Measurements from ENCODE around the gene CHD5.
A peak's percentile ranks its signal among the peaks of the same experiment; 100 is the strongest.

Gene CHD5

DNA sequence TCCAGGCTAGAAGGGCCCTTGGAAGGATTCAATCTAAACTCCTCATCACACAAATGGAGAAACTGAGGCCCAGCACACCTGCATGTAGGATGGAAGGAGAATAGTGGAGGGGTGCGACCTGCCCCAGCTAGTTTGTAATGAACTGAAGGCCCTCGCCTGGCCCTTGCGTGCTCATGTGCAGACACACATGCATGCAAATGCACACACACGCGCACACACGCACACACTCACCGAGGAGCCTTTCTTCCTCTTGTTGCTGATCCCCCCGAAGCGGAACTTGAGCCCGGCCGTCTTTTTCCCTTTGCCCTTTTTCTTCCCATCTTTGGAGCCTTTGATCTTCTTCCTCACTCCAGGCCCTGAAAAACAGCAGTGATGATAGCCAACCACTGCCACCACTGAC, 27.9 kb downstream of the CHD5 start:
- DNase-seq (ENCODE audit: low spot score), result no peak

DNA sequence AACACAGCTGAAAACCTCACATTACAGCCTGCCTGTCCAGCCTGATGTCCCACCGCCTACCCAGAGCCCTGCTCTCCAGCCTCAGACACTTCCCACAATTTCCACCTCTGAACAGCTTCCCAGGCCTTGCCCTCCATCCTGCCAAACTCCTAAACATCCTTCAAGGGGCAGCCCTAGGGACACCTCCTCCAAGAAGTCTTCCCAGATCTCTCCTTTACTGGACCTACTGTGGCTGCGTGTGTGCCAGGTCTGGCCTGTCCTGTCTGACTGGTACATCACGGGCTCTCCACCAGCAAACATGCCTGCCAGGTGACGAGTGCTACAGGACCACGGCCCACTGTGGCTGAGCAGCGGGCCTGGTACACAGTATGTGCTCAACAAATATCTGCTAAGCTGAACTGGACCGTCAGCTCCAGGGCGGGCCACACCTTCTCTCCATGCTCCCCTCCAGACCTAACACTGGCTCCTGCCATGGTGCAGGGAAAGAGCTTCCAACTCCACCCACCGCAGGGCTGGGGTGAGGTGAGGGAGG, 28.8 kb downstream of the CHD5 start:
- DNase-seq (ENCODE audit: low spot score), result no peak

DNA sequence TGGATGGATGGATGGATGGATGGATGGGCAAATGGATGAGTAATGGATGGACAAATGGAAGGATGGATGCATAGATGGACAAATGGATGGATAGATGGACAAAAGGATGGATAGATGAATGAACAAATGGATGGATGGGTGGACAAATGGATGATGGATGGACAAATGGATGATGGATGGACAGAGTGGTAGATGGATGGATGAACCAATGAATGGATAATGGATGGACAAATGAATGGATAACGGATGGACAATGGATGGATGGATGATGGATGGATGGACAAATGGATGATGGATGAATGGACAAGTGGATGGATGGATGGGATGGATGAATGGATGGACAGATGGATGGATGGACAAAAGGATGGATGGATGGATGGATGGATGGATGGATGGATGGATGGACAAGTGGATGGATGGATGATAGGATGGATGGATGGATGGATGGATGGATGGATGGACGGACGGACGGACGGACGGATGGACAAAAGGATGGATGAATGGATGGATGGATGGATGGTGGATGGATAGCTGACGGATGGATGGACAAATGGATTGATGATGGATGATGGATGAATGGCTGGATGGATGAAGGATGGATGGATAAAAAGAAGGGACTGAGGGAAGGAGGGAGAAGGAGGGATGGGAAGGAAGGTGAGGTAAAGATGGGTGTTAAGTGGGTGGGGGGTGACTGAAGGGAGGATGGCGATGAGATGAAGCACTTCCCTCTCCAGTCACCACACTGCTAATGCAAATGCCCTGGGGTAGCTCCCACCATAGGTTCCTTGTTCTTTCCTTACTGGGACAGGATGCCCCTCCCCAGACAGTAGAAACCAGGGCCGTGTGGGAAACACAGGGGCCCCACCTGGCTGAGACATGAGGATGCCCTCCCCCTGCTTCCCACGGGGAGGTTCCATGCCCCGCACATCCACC, 29.8 kb downstream of the CHD5 start:
- no peak for DNase-seq (ENCODE audit: low spot score)

DNA sequence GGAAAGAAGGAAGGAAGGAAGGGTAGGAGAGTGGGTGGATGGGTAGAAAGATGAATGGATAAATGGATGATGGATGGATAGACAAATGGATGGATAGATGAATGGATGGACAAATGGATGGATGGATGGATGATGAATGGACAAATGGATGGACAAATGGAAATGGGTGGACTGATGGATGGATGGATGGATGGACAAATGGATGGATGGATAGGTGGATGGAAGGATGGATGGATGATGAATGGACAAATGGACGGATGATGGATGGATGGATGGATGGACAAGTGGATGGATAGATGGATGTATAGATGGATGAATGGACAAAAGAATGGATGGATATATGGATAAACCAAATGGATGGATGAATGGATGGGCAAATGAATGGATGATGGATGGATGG, 30.5 kb downstream of the CHD5 start:
- DNase-seq (ENCODE audit: low spot score), result no peak

DNA sequence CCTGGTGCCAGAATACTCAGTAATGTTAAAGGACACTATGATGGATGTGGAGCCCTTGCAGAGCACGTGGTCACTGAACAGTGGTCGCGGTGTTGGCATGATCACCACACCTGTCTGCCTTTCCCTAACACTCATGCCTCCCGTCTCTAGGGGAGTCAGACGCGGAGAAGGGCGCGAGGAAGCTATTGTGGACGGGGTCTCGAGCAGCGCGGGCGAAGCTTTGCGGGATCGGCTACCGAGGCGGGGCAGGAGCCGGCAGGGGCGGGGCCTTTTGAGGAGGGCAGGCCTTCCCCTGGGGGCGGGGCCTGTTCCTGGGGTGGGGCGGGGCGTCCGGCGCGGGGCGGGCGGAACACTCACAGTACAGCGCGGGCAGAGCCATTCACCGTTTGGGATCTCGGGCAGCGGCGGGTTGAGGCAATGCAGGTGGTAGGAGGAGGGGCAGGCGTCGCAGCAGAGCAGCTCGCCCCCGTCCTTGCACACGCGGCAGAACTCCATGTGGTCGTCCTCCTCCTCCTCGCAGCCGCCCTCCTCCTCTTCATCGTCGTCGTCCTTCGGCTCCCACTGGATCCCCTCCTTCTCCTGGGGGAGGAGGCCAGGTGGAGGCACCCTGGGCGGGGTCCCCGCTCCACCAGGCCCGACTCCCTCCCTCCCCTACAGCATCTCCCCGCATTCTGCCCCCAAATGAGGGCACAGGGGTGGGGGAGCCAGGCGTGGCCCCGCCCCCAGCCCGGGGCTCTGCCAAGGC, 31.5 kb downstream of the CHD5 start:
- peak; percentile 71 for DNase-seq (ENCODE audit: low spot score)

- DNase-seq (ENCODE audit: low spot score), result no peak
These were observed 34.2 kb downstream of the CHD5 start for GRCh38 chr1:6145864-6146410.

- no peak for DNase-seq (ENCODE audit: low spot score)
These were observed 34.7 kb downstream of the CHD5 start for GRCh38 chr1:6145396-6145750.

- DNase-seq (ENCODE audit: low spot score), result no peak
These were observed 35.3 kb downstream of the CHD5 start for GRCh38 chr1:6144647-6145395.

- no peak for DNase-seq (ENCODE audit: low spot score)
These were observed 35.9 kb downstream of the CHD5 start for GRCh38 chr1:6144175-6144574.

DNA sequence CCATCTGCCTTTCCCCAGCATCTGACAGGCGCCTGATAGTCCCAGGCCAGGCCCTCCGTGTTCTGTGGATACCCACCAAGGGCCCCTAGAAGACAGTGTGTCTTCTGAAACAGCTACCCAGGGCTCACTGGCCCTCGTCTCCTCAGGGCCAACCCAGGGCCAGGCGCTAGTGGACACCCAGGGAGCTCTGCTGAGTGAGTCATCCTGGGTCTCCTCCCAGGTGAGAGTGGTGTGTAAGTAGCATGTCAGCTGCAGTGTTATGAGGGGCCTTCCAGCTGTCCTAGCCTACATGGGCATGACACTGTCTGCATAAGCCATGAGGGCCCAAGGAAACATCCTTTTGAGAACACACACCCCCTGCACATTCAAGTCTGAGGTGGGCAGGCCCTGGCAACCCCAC, 36.7 kb downstream of the CHD5 start:
- no peak for DNase-seq (ENCODE audit: low spot score)

DNA sequence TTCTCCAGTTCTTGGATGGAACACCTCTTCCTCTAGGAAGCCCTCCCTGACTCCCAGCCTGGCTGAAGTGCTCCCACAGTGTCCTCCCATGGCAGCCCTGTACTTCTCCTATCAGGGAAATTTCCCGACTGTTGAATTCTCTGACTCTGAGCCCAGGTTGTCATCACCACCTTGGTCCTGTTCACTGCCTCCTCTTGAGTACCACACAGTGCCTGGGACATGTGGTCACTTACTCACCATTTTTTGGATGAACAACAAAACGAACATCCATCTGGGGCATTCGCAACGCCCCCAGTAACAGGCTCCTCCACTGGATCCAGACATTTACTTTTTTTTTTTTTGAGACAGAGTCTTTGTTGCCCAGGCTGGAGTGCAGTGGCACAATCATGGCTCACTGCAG, 37.4 kb downstream of the CHD5 start:
- DNase-seq (ENCODE audit: low spot score), result no peak

GRCh38 chr1:6142036-6142621, 38.0 kb downstream of the CHD5 start:
- no peak for DNase-seq (ENCODE audit: low spot score)

DNA sequence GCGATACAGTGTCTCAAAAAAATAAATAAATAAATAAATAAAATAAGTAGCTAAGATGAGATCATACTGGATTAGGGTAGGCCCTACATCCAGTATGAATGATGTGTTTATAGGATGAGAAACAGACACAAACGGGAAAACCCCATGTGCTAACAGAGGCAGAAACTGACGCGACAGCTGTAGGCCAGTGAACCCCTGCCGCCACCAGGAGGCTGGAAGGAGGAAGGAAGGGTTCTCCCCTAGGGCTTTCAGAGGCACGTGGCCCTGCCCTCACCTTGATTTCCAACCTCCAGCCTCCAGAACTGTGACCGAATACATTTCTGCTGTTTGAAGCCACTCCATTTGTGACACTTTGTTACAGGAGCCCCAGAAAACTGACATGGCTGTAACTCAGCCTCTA, 38.5 kb downstream of the CHD5 start:
- no peak for DNase-seq (ENCODE audit: low spot score)

DNA sequence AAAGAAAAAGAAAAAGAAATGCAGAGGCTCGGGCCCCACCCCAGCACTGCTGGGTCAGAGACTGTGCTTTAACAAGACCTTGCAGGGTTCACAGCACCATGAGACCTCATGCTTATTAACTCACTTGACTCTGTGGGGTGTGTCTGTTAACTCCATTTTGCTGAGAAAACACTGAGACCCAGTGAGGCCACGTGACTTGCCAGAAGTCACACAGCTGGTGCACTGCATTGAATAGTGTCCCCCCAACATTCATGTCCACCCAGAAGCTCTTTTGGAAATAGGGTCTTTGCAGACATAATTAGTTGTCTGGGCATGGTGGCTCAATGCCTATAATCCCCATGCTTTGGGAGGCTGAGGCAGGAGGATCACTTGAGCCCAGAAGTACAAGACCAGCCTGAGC, 39.7 kb downstream of the CHD5 start:
- no peak for DNase-seq (ENCODE audit: low spot score)

DNA sequence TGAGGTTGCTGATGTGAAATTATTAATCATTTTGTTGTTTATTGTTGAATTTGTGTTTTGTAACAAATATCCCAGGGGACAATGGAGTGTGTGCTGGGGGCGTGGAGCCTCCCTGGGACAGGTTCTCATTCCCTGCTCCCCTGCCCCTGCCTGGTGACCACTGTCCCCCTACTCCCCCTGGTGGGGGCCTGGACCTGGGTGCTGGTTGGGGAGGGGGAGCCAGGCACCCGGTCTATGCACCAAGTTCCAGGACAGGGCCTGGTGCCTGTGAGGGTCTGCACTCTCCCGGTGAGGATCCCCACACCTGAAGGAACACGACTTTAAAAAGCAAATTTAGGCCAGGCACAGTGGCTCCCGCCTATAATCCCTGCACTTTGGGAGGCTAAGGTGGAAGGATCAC, 42.4 kb downstream of the CHD5 start:
- DNase-seq (ENCODE audit: low spot score), result no peak

DNA sequence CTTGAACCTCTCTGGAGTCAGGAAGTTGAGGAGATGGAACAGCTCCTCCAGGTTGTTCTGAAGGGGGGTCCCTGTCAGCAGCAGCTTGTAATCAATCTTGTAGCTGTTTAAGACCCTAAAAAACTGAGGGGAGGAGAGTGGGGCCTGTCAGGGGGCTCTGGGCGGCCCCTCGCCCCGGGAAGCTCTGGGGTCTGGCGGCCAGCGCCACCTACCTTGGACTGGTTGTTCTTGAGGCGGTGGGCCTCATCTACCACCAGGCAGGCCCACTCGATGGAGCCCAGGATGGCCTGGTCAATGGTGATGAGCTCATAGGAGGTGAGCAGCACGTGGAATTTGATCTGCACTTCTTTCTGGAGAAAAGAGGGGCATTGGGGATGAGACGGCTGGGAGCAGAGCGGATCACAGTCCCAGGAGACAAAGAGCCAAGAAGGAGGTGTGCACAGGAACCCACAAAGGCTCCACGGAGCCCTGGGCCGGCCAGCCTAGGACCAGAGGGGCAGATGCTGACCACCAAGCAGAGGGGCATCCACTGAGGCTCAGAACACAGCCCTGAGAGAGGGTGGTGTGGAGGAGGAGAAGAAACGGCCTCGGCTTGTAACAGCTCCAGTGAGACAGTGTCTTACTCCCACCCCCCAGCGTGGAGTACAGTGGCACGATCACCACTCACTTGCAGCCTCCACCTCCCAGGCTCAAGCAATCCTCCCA, 43.5 kb downstream of the CHD5 start:
- no peak for DNase-seq (ENCODE audit: low spot score)

DNA sequence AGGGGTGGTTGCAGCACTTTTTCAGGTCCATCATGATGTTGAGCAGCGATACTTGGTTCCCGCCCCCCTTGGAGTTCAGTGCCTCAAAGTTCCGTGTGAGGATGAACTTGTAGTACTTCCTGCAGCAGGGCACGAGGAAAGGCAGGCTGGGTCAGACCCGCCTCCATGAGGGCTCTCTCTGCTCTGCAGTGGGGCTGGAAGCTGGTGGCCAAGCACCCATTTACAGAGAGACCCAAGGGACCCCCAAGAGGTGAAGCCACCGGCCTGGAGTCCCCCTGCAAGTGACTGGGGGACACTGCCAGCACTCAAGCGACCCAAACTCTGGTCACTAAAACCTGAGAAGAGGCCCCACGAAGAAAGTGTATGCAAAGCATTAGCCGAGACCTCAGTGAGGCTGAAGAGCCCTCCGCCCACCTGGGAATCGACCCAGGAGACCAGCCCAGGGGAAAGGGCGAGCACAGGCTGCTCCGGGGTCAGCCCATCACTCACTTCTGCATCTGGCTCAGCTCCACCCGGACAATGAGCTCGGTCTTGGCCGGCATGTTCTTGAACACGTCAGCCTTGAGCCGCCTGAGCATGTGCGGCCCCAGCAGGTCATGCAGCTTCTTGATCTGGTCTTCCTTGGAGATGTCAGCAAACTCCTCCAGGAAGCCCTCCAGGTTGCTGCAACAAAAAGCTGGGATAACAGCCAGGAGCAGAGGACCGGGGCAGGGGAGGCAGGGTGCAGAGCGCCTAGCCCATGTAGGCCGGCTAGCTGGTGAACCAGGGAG, 45.2 kb downstream of the CHD5 start:
- DNase-seq (ENCODE audit: low spot score), result no peak

- DNase-seq (ENCODE audit: low spot score), result no peak
These were observed 45.9 kb downstream of the CHD5 start for GRCh38 chr1:6134206-6134605.

GRCh38 chr1:6133146-6133895, 46.8 kb downstream of the CHD5 start:
- DNase-seq (ENCODE audit: low spot score), result no peak

GRCh38 chr1:6131561-6131960, 48.6 kb downstream of the CHD5 start:
- DNase-seq (ENCODE audit: low spot score), result no peak

Measured in GM03348 (cell line).